Chondrocyte (in vitro differentiated cells): Measurements from ENCODE around the gene XBP1. TPM values are rescaled to one million over a fixed set of nuclear protein-coding genes. Genes with fewer than 3 reads are reported as not detected.
A peak's percentile ranks its signal among the peaks of the same experiment; 100 is the strongest.
"Not testable (repeated sequence)": the region's sequence is repeated elsewhere in the genome, so short reads cannot be mapped to it uniquely, and the experiment has no call there.

ENCODE experiments used
- DNase-seq: peaks from one replicate; pipeline ENCODE4 v3.0.0; 2021; ENCODE audit warnings: mixed read lengths, low spot score
- H3K27ac Mint-ChIP-seq: one replicate; pipeline ENCODE4 v1.8.0; 2021; ENCODE audit warnings: mild to moderate bottlenecking, moderate library complexity, mixed read lengths; ENCODE audit not compliant: unreplicated experiment
- H3K27me3 Mint-ChIP-seq: 2 replicates; pipeline ENCODE4 v1.8.0; 2021; ENCODE audit warnings: low read depth, mixed read lengths
- H3K36me3 Mint-ChIP-seq: 2 replicates; pipeline ENCODE4 v1.8.0; 2021; ENCODE audit warnings: low read depth, mixed read lengths
- H3K4me1 Mint-ChIP-seq: 2 replicates; pipeline ENCODE4 v1.8.0; 2021; ENCODE audit warnings: low read depth, mild to moderate bottlenecking, mixed read lengths
- H3K4me3 Mint-ChIP-seq: one replicate; pipeline ENCODE4 v1.8.0; 2021; ENCODE audit warnings: mild to moderate bottlenecking, moderate library complexity, mixed read lengths; ENCODE audit not compliant: unreplicated experiment
- H3K9me3 Mint-ChIP-seq: 2 replicates; pipeline ENCODE4 v1.8.0; 2021; ENCODE audit warnings: low read depth, mixed read lengths
- total RNA-seq: library from RNA; stranded (reverse); gene quantifications from 3 replicates; pipeline ENCODE4 v1.2.1, GENCODE V29; 2021
- TF ChIP-seq, protein P1 (sequence below): fragments of 200-600 bp; sonication (generic); IDR thresholded peaks from 2 replicates; pipeline ENCODE4 v1.5.0; 2021; ENCODE audit warnings: antibody characterized with exemption, mild to moderate bottlenecking, moderate library complexity

The XBP1 gene
- total RNA-seq, 1 donor from 2014 or later, result 199 TPM

- Mint-ChIP-seq H3K4me3 (no peak overlapping the region), H3K27ac (no peak overlapping the region), H3K36me3 (peaks cover 2% of the 10 kb centered on the region), H3K9me3 (no peaks in the 10 kb centered on the region), H3K27me3 (no peaks in the 10 kb centered on the region), H3K4me1 (peaks cover 2% of the 10 kb centered on the region)
- no peak for DNase-seq
- TF ChIP-seq, protein P1, sequence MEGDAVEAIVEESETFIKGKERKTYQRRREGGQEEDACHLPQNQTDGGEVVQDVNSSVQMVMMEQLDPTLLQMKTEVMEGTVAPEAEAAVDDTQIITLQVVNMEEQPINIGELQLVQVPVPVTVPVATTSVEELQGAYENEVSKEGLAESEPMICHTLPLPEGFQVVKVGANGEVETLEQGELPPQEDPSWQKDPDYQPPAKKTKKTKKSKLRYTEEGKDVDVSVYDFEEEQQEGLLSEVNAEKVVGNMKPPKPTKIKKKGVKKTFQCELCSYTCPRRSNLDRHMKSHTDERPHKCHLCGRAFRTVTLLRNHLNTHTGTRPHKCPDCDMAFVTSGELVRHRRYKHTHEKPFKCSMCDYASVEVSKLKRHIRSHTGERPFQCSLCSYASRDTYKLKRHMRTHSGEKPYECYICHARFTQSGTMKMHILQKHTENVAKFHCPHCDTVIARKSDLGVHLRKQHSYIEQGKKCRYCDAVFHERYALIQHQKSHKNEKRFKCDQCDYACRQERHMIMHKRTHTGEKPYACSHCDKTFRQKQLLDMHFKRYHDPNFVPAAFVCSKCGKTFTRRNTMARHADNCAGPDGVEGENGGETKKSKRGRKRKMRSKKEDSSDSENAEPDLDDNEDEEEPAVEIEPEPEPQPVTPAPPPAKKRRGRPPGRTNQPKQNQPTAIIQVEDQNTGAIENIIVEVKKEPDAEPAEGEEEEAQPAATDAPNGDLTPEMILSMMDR, result no peak
These were observed 8.5 kb upstream of the XBP1 start for GRCh38 chr22:28808716-28809355.

- H3K36me3 Mint-ChIP-seq, H3K27ac Mint-ChIP-seq, H3K4me3 Mint-ChIP-seq, H3K9me3 Mint-ChIP-seq, DNase-seq, H3K27me3 Mint-ChIP-seq: not testable (repeated sequence)
- peaks cover 19% of the 10 kb centered on the region for H3K4me1 Mint-ChIP-seq
These were observed 5.1 kb upstream of the XBP1 start for GRCh38 chr22:28805426-28805825.

- no peak overlapping the region for H3K4me3 Mint-ChIP-seq
- TF ChIP-seq, protein P1, result peak; percentile 13
- H3K36me3 Mint-ChIP-seq, result peaks cover 17% of the 10 kb centered on the region
- H3K4me1 Mint-ChIP-seq, result peaks cover 35% of the 10 kb centered on the region
- no peaks in the 10 kb centered on the region for H3K9me3 Mint-ChIP-seq
- no peak overlapping the region for H3K27ac Mint-ChIP-seq
- DNase-seq, result no peak
- no peaks in the 10 kb centered on the region for H3K27me3 Mint-ChIP-seq
These were observed 2.3 kb upstream of the XBP1 start for GRCh38 chr22:28802595-28803123.

DNA sequence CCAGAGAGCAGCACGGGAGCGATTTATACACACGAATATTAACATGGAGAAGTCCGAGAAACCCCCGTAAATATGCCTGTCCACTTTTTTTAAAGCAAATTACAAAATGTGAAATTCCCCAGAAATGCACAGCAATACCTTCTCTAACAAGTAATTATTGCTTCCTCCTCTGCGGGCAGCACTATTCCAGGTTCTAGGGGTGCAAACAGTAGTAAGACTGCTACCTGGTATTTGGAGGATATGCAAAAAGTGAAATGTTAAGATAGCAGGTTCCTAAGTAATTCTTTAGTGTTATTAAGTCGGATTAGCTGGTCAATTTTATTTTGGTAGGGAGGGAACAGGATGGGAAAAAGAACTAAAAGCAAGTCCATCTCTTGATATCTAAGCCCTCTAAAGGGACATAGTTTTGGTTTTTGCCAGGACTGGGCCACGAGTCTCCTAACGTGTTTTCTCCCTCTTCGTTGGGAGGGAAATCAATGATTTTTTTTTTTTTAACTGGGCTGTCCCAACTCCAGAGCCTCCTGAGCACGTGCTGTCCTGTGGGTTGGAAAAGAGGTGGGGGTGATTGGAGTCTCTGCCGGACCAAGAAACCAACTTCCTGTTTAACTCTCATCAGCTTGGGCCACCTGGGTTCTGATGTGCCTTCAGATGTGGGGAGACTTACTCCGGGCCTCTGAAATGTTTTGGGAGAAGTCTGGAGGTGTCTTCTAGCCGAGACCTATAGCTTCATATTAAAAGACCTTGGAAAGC, 1.7 kb upstream of the XBP1 start:
- Mint-ChIP-seq H3K27me3 (no peaks in the 10 kb centered on the region), H3K4me3 (peak overlapping the region; percentile 39), H3K36me3 (peaks cover 18% of the 10 kb centered on the region), H3K9me3 (no peaks in the 10 kb centered on the region), H3K4me1 (peaks cover 40% of the 10 kb centered on the region), H3K27ac (peak overlapping the region; percentile 81)
- TF ChIP-seq, protein P1, result no peak
- no peak for DNase-seq

- Mint-ChIP-seq H3K4me3 (peak overlapping the region; percentile 85), H3K9me3 (no peaks in the 10 kb centered on the region), H3K27me3 (no peaks in the 10 kb centered on the region), H3K36me3 (peaks cover 40% of the 10 kb centered on the region), H3K4me1 (peaks cover 58% of the 10 kb centered on the region), H3K27ac (peak overlapping the region; percentile 98)
- TF ChIP-seq, protein P1, result no peak
- no peak for DNase-seq
These were observed 612 bp downstream of the XBP1 start for GRCh38 chr22:28799606-28800307.
